Liver (tissue), 9 donors: ENCODE results near the gene RBBP6. TPM values are rescaled to one million over a fixed set of nuclear protein-coding genes. Genes with fewer than 3 reads are reported as not detected.
A peak's percentile ranks its signal among the peaks of the same experiment; 100 is the strongest.

Experiments used
- DNase-seq: peaks from one replicate; pipeline ENCODE4 v3.0.0-alpha.2; 2017; ENCODE audit warnings: low spot score
- H3K27ac ChIP-seq, 2 donors: one replicate each; pipeline ENCODE4 v1.7.0; 2013; ENCODE audit warnings: inconsistent platforms in 2 of 2, low read length in 2 of 2, control low read depth in 1 of 2, low read depth in 1 of 2, mild to moderate bottlenecking in 1 of 2
- H3K27me3 ChIP-seq, 4 donors: one replicate each; pipeline versions ENCODE4 v1.6.1 to v1.7.0; 2013; ENCODE audit warnings: low read length in 3 of 4, inconsistent platforms in 1 of 4, mild to moderate bottlenecking in 1 of 4, moderate library complexity in 1 of 4; ENCODE audit not compliant: control insufficient read depth in 4 of 4, insufficient read depth in 4 of 4
- H3K36me3 ChIP-seq, 4 donors: one replicate each; pipeline versions ENCODE4 v1.6.1 to v1.7.0; 2013; ENCODE audit warnings: low read length in 3 of 4, mild to moderate bottlenecking in 3 of 4, low read depth in 1 of 4, moderate library complexity in 1 of 4; ENCODE audit not compliant: control insufficient read depth in 4 of 4, insufficient read depth in 3 of 4
- H3K4me1 ChIP-seq, 4 donors: one replicate each; pipeline versions ENCODE4 v1.6.1 to v1.7.0; 2013; ENCODE audit warnings: low read length in 3 of 4, mild to moderate bottlenecking in 3 of 4, moderate library complexity in 1 of 4; ENCODE audit not compliant: control insufficient read depth in 4 of 4, insufficient read depth in 4 of 4
- H3K4me3 ChIP-seq, 3 donors: one replicate each; pipeline versions ENCODE4 v1.6.1 to v1.7.0; 2013; ENCODE audit warnings: low read length in 3 of 3, control low read depth in 1 of 3, low read depth in 1 of 3, mild to moderate bottlenecking in 1 of 3
- H3K9ac ChIP-seq, 2 donors: one replicate each; pipeline ENCODE4 v1.7.0; 2013; ENCODE audit warnings: low read length in 2 of 2, mild to moderate bottlenecking in 2 of 2, moderate library complexity in 2 of 2, control low read depth in 1 of 2, low read depth in 1 of 2
- H3K9me3 ChIP-seq, 4 donors: one replicate each; pipeline versions ENCODE4 v1.6.1 to v1.7.0; 2013; ENCODE audit warnings: low read length in 3 of 4; ENCODE audit not compliant: control insufficient read depth in 4 of 4
- CTCF ChIP-seq: fragments of 150-350 bp; IDR thresholded peaks from 2 replicates; pipeline ENCODE4 v1.5.1; 2017; ENCODE audit warnings: improper control_type of control experiment, low read depth, low read length; ENCODE audit not compliant: missing input control
- EGR1 ChIP-seq, 2 donors: IDR thresholded peaks; 2 replicates each; pipeline ENCODE4 v1.6.1; 2016 to 2018; ENCODE audit warnings: antibody characterized with exemption in 2 of 2, low read depth in 2 of 2
- GABPA ChIP-seq, 2 donors: IDR thresholded peaks in 1 of 2; conservative IDR thresholded peaks in 1 of 2; 2 replicates each; pipeline ENCODE4 v1.6.1; 2016; ENCODE audit warnings: antibody characterized with exemption in 2 of 2, mild to moderate bottlenecking in 1 of 2, moderate library complexity in 1 of 2
- HNF4G ChIP-seq: IDR thresholded peaks from 2 replicates; pipeline ENCODE4 v1.6.1; 2016; ENCODE audit warnings: antibody characterized with exemption
- NR2F2 ChIP-seq: IDR thresholded peaks from 2 replicates; pipeline ENCODE4 v1.6.1; 2016; ENCODE audit warnings: antibody characterized with exemption
- RAD21 ChIP-seq, 2 donors: IDR thresholded peaks; 2 replicates each; pipeline ENCODE4 v1.6.1; 2016; ENCODE audit warnings: antibody characterized with exemption in 2 of 2, mild to moderate bottlenecking in 2 of 2
- RXRA ChIP-seq, 2 donors: IDR thresholded peaks; 2 replicates each; pipeline ENCODE4 v1.6.1; 2017 to 2018; ENCODE audit warnings: antibody characterized with exemption in 2 of 2, mild to moderate bottlenecking in 1 of 2
- TAF1 ChIP-seq: conservative IDR thresholded peaks from 2 replicates; pipeline ENCODE4 v1.6.1; 2016; ENCODE audit warnings: antibody characterized with exemption, mild to moderate bottlenecking
- ZBTB33 ChIP-seq: IDR thresholded peaks from 2 replicates; pipeline ENCODE4 v1.6.1; 2016; ENCODE audit warnings: antibody characterized with exemption
- WGBS: extraction: QIAGEN DNeasy Blood & Tissue Kit; methylation state at CpG from one replicate; pipeline ENCODE4 v1.1.7; 2013; 5-methylcytosine and 5-hydroxymethylcytosine counted together
- polyA plus RNA-seq, 2 donors: library from polyadenylated mRNA; stranded (reverse) in 1 of 2; unstranded in 1 of 2; fragments of 200-250 nt in 1 of 2; fragments of >200 nt in 1 of 2; fragmentation: Nextera tagmentation in 1 of 2; extraction: Ambion mirVana in 1 of 2; gene quantifications; one replicate each; pipeline versions ENCODE4 v1.2.1 to v1.2.3, GENCODE V29; 2013 to 2015
- total RNA-seq, 2 donors: library from RNA; depleted of rRNA; stranded (reverse); fragments of >200 nt; gene quantifications; one replicate each; pipeline ENCODE4 v1.2.3, GENCODE V29; 2014
- donor health status: healthy.
- donor health status: healthy.
- donor health status: healthy.
- donor health status: healthy.
- donor health status: healthy.

RBBP6 gene
- total and polyA plus RNA-seq, 4 donors, result 8.1 to 35.8 (median 11.8) TPM

GRCh38 chr16:24499193-24499814 is 40.1 kb upstream of the RBBP6 start:
- H3K9ac ChIP-seq, result no peak overlapping the region
- TF ChIP-seq RXRA (IDR thresholded peaks at IDR 0.05), result no peak
- no peak for TF ChIP-seq EGR1 (IDR thresholded peaks at IDR 0.05; ENCODE audit: low read depth in 2 of 2)
- TF ChIP-seq ZBTB33, result no peak
- no peak for TF ChIP-seq NR2F2
- no peak for TF ChIP-seq TAF1
- peak; percentile 10 for TF ChIP-seq CTCF
- TF ChIP-seq HNF4G, result no peak
- TF ChIP-seq RAD21 (IDR thresholded peaks at IDR 0.05), result peak; percentile 43 to 59
- no peaks in the 10 kb centered on the region for H3K4me1 ChIP-seq
- no peak overlapping the region for H3K4me3 ChIP-seq
- no peak for DNase-seq
- peaks cover 0 to 6% (median 0%) of the 10 kb centered on the region in 4 donors for H3K27me3 ChIP-seq
- H3K9me3 ChIP-seq, result no peaks in the 10 kb centered on the region
- 20% methylated on average over 15 of the region's 15 CpGs for WGBS
- H3K27ac ChIP-seq, result no peak overlapping the region
- no peaks in the 10 kb centered on the region for H3K36me3 ChIP-seq

- H3K4me3 ChIP-seq, result no peak overlapping the region
- DNase-seq, result peak; percentile 53
- no peaks in the 10 kb centered on the region for H3K9me3 ChIP-seq
- TF ChIP-seq RAD21 (IDR thresholded peaks at IDR 0.05) (peak; percentile 85 to 90), ZBTB33 (no peak), CTCF (peak; percentile 81), HNF4G (no peak), GABPA (IDR thresholded peaks at IDR 0.05 in 1 of 2, conservative IDR thresholded peaks at IDR 0.05 in 1 of 2) (no peak)
- no peak overlapping the region for H3K9ac ChIP-seq
- 38% methylated on average over 18 of the region's 18 CpGs for WGBS
- no peak overlapping the region for H3K27ac ChIP-seq
- H3K36me3 ChIP-seq, result no peaks in the 10 kb centered on the region
- H3K27me3 ChIP-seq, result peaks cover 0 to 7% (median 0%) of the 10 kb centered on the region in 4 donors
- no peaks in the 10 kb centered on the region for H3K4me1 ChIP-seq
Measured at GRCh38 chr16:24504472-24505345, 34.7 kb upstream of the RBBP6 start.
